Measurements from ENCODE around the gene NFIC.
"Not testable (repeated sequence)": the region's sequence is repeated elsewhere in the genome, so short reads cannot be mapped to it uniquely, and the experiment has no call there.

NFIC gene

DNA sequence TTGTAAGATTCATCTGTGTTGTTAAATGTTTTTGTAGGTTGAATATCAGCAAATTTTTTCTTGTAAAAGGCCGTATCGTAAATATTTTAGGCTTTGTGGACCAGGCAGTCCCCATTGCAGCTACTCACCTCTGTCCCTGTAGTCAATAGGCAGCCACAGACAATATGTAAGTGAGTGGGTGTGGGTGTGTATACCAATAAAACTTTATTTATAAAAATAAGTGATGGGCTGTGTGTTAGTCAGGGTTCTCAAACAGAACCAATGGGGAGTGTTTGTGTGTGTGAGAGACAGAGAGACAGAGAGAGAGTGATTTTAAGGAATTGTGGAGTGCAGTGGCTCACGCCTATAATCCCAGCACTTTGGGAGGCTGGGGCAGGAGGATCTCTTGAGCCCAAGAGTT is 37.6 kb upstream of the NFIC start:
- ChIA-PET CTCF (no interaction called here), POLR2A (ENCODE audit: low non-redundant PET) (no interaction called here)
- no peak overlapping the region for H3K27ac ChIP-seq
- DNase-seq (ENCODE audit: low spot score) = no peak
- TF ChIP-seq, protein P1, sequence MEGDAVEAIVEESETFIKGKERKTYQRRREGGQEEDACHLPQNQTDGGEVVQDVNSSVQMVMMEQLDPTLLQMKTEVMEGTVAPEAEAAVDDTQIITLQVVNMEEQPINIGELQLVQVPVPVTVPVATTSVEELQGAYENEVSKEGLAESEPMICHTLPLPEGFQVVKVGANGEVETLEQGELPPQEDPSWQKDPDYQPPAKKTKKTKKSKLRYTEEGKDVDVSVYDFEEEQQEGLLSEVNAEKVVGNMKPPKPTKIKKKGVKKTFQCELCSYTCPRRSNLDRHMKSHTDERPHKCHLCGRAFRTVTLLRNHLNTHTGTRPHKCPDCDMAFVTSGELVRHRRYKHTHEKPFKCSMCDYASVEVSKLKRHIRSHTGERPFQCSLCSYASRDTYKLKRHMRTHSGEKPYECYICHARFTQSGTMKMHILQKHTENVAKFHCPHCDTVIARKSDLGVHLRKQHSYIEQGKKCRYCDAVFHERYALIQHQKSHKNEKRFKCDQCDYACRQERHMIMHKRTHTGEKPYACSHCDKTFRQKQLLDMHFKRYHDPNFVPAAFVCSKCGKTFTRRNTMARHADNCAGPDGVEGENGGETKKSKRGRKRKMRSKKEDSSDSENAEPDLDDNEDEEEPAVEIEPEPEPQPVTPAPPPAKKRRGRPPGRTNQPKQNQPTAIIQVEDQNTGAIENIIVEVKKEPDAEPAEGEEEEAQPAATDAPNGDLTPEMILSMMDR (conservative IDR thresholded peaks at IDR 0.05; ENCODE audit: low read depth) = no peak

DNA sequence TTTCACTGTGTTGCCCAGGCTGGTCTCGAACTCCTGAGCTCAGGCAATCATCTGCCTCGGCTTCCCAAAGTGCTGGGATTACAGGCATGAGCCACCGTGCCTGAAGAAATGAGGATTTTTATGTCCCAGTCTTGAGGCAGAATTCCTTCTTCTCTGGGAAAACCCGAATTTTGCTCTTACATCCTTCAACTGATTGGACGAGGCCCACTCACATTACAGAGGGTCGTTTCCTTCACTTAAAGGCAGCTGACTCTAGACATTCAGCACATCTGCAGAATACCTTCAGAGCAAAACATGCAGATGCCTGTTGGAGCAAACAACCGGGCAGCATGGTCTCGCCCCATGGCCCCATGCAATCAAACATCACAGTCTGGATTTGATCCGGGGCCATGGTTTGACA is 36.3 kb upstream of the NFIC start:
- CTCF ChIA-PET = interaction anchor here (0.8 kb wide), 1 partner anchor 99 kb away, joined by 3 read pairs; no protein-coding TSS in a partner anchor

DNA sequence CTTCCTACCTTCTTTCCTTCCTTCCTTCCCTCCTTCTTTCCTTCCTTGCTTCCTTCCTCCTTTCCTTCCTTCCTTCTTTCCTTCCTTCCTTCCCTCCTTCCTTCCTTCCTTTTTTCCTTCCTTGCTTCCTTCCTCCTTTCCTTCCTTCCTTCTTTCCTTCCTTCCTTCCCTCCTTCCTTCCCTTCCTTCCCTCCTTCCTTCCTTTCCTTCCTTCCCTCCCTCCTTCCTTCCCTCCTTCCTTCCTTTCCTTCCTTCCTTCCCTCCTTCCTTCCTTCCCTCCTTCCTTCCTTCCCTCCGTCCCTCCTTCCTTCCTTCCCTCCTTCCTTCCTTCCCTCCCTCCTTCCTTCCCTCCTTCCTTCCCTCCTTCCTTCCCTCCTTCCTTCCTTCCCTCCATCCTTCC is 34.2 kb upstream of the NFIC start:
- POLR2A ChIA-PET (ENCODE audit: low non-redundant PET) = not testable (repeated sequence)

More for the DNA sequence above, 36.3 kb upstream of the NFIC start:
- peak overlapping the region; percentile 17 for H3K27ac ChIP-seq
- TF ChIP-seq, protein P1 (conservative IDR thresholded peaks at IDR 0.05; ENCODE audit: low read depth) = no peak
- POLR2A ChIA-PET (ENCODE audit: low non-redundant PET) = no interaction called here
- DNase-seq (ENCODE audit: low spot score) = no peak

DNA sequence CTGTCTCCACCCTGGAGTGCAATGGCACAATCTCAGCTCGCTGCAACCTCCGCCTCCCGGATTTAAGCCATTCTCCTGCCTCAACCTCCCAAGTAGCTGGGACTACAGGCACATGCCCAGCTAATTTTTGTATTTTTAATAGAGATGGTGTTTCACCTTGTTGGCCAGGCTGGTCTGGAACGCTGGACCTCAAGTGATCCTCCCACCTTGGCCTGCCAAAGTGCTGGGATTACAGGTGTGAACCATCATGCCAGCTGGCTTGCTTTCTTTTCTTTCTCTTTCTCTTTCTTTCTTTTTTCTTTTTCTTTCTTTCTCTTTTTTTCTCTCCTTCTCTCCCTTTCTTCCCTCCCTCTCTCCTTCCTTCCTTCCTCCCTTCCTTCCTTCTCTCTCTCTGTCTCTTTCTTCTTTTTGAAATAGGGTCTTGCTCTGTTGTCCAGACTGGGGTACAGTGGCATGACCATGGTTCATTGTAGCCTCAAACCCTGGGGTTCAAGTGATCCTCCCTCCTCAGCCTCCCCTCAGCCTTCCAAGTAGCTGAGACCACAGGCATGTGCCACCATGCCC is 33.3 kb upstream of the NFIC start:
- H3K27ac ChIP-seq = no peak overlapping the region
- CTCF ChIA-PET = interaction anchor here (0.6 kb wide), 1 partner anchor 775 kb away, joined by 10 read pairs; no protein-coding TSS in a partner anchor
- TF ChIP-seq, protein P1 (conservative IDR thresholded peaks at IDR 0.05; ENCODE audit: low read depth) = no peak
- POLR2A ChIA-PET (ENCODE audit: low non-redundant PET) = no interaction called here
- DNase-seq (ENCODE audit: low spot score) = no peak

More for the DNA sequence above, 34.2 kb upstream of the NFIC start:
- H3K27ac ChIP-seq; CTCF ChIA-PET; DNase-seq (ENCODE audit: low spot score): not testable (repeated sequence)

DNA sequence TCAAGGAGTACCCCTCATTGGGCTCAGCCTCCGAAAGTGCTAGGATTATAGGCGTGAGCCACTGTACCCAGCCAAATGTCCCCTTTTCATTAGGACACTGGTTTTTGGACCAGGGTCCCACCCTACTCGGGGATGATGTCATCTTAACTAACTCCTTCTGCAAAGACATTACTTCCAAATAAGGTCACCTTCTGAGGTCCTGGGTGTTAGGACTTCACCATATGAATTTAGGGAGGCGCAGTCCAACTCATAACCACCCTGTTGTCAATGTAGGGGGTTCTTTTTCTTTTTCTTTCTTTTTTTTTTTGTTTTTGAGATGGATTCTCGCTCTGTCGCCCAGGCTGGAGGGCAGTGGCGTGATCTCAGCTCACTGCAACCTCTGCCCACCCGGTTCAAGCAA is 32.7 kb upstream of the NFIC start:
- no peak for DNase-seq (ENCODE audit: low spot score)
- CTCF ChIA-PET = interaction anchor here (0.6 kb wide), 1 partner anchor 774 kb away, joined by 10 read pairs; no protein-coding TSS in a partner anchor
- POLR2A ChIA-PET (ENCODE audit: low non-redundant PET) = no interaction called here
- no peak overlapping the region for H3K27ac ChIP-seq
- TF ChIP-seq, protein P1 (conservative IDR thresholded peaks at IDR 0.05; ENCODE audit: low read depth) = no peak

DNA sequence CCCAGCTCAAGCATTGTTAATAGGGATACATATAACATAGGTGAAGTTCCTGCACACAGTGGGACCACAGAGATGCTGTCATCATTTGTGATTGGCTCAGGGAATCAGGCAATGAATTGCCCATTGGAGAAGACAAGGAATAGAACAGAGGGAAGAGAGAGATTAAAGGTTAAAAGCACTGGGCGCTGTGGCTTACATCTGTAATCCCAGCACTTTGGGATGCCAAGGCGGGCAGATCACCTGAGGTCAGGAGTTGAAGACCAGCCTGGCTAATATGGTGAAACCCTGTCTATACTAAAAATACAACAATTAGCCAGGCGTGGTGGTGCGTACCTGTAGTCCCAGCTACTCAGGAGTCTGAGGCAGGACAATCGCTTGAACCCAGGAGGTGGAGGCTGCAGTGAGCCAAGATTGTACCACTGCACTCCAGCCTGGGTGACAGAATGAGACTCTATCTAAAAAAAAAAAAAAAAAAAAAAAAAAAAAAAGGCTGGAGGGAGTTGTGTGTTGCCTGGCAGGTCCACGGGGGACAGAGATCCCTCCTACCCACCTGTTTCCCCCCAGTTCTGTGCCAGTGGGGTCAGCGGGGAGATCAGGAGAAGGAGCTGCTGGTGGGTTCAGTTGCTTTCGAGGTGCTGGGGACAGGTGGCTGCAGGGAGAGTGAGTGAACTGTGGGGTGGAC is 31.5 kb upstream of the NFIC start:
- DNase-seq (ENCODE audit: low spot score); POLR2A ChIA-PET (ENCODE audit: low non-redundant PET): not testable (repeated sequence)
- CTCF ChIA-PET = interaction anchor here (0.8 kb wide), 1 partner anchor 30 kb away, joined by 4 read pairs; no protein-coding TSS in a partner anchor
- peak overlapping the region; percentile 100 for H3K27ac ChIP-seq

DNA sequence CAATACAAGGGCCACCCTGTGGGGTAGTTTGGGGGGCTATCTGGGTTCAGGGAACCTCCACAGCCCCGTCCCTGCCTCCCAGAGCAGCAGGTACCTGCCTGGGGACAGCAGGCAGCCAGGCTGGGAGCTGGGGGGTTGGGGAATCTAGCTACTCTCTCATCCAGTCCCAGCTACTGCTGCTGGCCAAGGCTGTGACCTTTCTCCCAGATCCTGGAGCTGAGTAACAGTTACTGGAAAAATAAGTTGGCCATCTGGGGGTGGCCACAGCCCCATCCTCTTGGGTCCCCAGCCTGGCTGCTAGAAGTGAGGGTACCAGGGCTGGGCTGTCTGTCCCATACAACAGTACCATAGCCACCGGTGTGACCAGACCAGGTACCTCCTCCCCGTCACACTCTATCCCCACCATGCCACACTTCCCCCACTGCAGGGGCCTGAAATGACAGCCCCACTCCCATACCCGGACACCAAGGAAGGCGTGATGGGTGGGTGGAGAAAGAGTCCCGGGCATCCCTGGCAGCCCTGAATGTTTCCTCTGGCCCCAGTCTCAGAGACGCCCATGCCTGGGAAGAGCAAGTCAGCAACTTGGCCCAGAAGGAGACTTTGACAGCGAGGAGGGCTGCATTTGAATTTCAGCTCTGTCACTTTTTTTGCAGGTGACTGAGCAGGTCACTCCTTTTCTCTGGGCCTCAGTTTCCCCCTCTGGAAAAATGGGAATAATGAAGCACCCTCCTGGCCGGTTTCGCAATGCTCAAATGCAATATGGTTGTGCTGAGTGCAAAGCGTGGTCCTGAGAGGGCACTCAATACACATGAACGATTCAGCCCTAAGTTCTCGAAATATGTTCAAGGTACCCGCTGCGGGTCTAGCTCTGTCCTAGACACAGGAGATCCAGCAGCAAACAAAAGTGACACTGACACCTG is 30.7 kb upstream of the NFIC start:
- no peak for DNase-seq (ENCODE audit: low spot score)
- POLR2A ChIA-PET (ENCODE audit: low non-redundant PET) = no interaction called here
- TF ChIP-seq, protein P1 (conservative IDR thresholded peaks at IDR 0.05; ENCODE audit: low read depth) = no peak
- CTCF ChIA-PET = interaction anchor here (0.8 kb wide), 1 partner anchor 31 kb away, joined by 4 read pairs; no protein-coding TSS in a partner anchor
- H3K27ac ChIP-seq = peak overlapping the region; percentile 100

Measured in RWPE1 (cell line).